IMR-90 (cell line): ENCODE measurements around the gene KCNQ1. TPM values are rescaled to one million over a fixed set of nuclear protein-coding genes. Genes with fewer than 3 reads are reported as not detected.

Source experiments
- ATAC-seq: fragments of 200-7000 bp; cut with Tn5 transposase; 2 replicates; pipeline ENCODE4 v1.9.1; 2020; ENCODE audit warnings: low read depth, mild to moderate bottlenecking, moderate library complexity
- BruUV-seq: library from RNA; stranded (reverse); fragments of 400-500 nt; replicated peaks from 2 replicates; lab custom pipeline; 2021; lab: Mats Ljungman, UMichigan
- CTCF ChIA-PET: fragments of 300-600 bp; formaldehyde crosslinking; extraction: SDS; loops from one replicate; lab custom pipeline; 2021; ENCODE audit warnings: antibody characterized with exemption; lab: Yijun Ruan, JAX
- POLR2A ChIA-PET: fragments of 300-600 bp; sonication (Branson Sonifier 250); formaldehyde crosslinking; loops from one replicate; lab custom pipeline; 2022; ENCODE audit warnings: antibody characterized with exemption; ENCODE audit not compliant: unreplicated experiment; lab: Charles Lee
- DNase-seq: peaks from one replicate; pipeline ENCODE4 v3.0.0; 2013
- H2AFZ ChIP-seq: replicated peaks from 2 replicates; pipeline ENCODE3; 2013; ENCODE audit warnings: low read length, mild to moderate bottlenecking; ENCODE audit not compliant: poor library complexity
- H2AK5ac ChIP-seq: 2 replicates; pipeline ENCODE4 v1.6.1; 2013; ENCODE audit warnings: low read depth, low read length, inconsistent platforms
- H2AK9ac ChIP-seq: replicated peaks from 2 replicates; pipeline ENCODE3; 2013; ENCODE audit warnings: mild to moderate bottlenecking, low read depth, low read length, moderate library complexity; ENCODE audit not compliant: poor library complexity
- H2BK120ac ChIP-seq: 2 replicates; pipeline ENCODE4 v1.6.1; 2013; ENCODE audit warnings: low read depth, low read length, inconsistent platforms
- H2BK15ac ChIP-seq: 3 replicates; pipeline ENCODE4 v1.6.1; 2013; ENCODE audit warnings: low read depth, low read length, inconsistent platforms
- H2BK20ac ChIP-seq: 2 replicates; pipeline ENCODE4 v1.6.1; 2013; ENCODE audit warnings: low read depth, mild to moderate bottlenecking, inconsistent platforms, low read length, moderate library complexity
- H2BK5ac ChIP-seq: 2 replicates; pipeline ENCODE4 v1.6.1; 2013; ENCODE audit warnings: mild to moderate bottlenecking, low read depth, low read length, inconsistent platforms; ENCODE audit not compliant: poor library complexity, severe bottlenecking
- H3K14ac ChIP-seq: replicated peaks from 2 replicates; pipeline ENCODE4 v1.6.1; 2013; ENCODE audit warnings: low read depth, low read length, inconsistent platforms
- H3K18ac ChIP-seq: 2 replicates; pipeline ENCODE4 v1.6.1; 2013; ENCODE audit warnings: low read depth, low read length, control low read depth
- H3K23ac ChIP-seq: 2 replicates; pipeline ENCODE4 v1.6.1; 2013; ENCODE audit warnings: low read depth, low read length, inconsistent platforms
- H3K27ac ChIP-seq: 2 replicates; pipeline ENCODE4 v1.5.1; 2013; ENCODE audit warnings: mild to moderate bottlenecking, control low read depth, low read length; ENCODE audit not compliant: insufficient read depth
- H3K27me3 ChIP-seq: 2 replicates; pipeline ENCODE4 v1.6.1; 2013; ENCODE audit warnings: low read length; ENCODE audit not compliant: control insufficient read depth, insufficient read depth
- H3K36me3 ChIP-seq: 2 replicates; pipeline ENCODE4 v1.6.1; 2013; ENCODE audit warnings: low read length, mixed read lengths; ENCODE audit not compliant: control insufficient read depth, insufficient read depth
- H3K4ac ChIP-seq: 2 replicates; pipeline ENCODE4 v1.6.1; 2013; ENCODE audit warnings: low read depth, low read length, inconsistent platforms
- H3K4me1 ChIP-seq: 2 replicates; pipeline ENCODE4 v1.6.1; 2013; ENCODE audit warnings: low read length, mixed read lengths; ENCODE audit not compliant: control insufficient read depth, insufficient read depth
- H3K4me2 ChIP-seq: 2 replicates; pipeline ENCODE4 v1.6.1; 2013; ENCODE audit warnings: low read depth, mild to moderate bottlenecking, control low read depth, low read length, moderate library complexity
- H3K4me3 ChIP-seq: 2 replicates; pipeline ENCODE4 v1.5.1; 2013; ENCODE audit warnings: low read depth, mild to moderate bottlenecking, control low read depth, low read length, moderate library complexity; ENCODE audit not compliant: insufficient read depth
- H3K56ac ChIP-seq: 2 replicates; pipeline ENCODE4 v1.6.1; 2013; ENCODE audit warnings: low read length, inconsistent platforms; ENCODE audit not compliant: insufficient read depth; ENCODE audit errors: extremely low read depth
- H3K79me1 ChIP-seq, 2 experiments: 2 replicates each; pipeline ENCODE4 v1.6.1; 2013; ENCODE audit warnings: low read length in 2 of 2, inconsistent platforms in 1 of 2, low read depth in 1 of 2
- H3K9ac ChIP-seq: 2 replicates; pipeline ENCODE4 v1.6.1; 2013; ENCODE audit warnings: low read depth, low read length, control low read depth
- H3K9me1 ChIP-seq: 2 replicates; pipeline ENCODE4 v1.6.1; 2013; ENCODE audit warnings: low read length, inconsistent platforms; ENCODE audit not compliant: insufficient read depth
- H3K9me3 ChIP-seq: 2 replicates; pipeline ENCODE4 v1.6.1; 2013; ENCODE audit warnings: low read length; ENCODE audit not compliant: control insufficient read depth, insufficient read depth
- H4K20me1 ChIP-seq: 2 replicates; pipeline ENCODE4 v1.6.1; 2013; ENCODE audit warnings: low read length, inconsistent platforms; ENCODE audit not compliant: insufficient read depth
- H4K5ac ChIP-seq: 2 replicates; pipeline ENCODE4 v1.6.1; 2013; ENCODE audit warnings: mild to moderate bottlenecking, low read depth, low read length, control low read depth
- H4K8ac ChIP-seq, 2 experiments: 2 replicates each; pipeline ENCODE4 v1.6.1; 2013; ENCODE audit warnings: low read depth in 2 of 2, low read length in 2 of 2, control low read depth in 1 of 2, inconsistent platforms in 1 of 2
- H4K91ac ChIP-seq: 2 replicates; pipeline ENCODE4 v1.6.1; 2013; ENCODE audit warnings: low read depth, low read length, inconsistent platforms; ENCODE audit not compliant: insufficient read depth
- NFE2L2 ChIP-seq: fragments of 150-350 bp; IDR thresholded peaks from 2 replicates; pipeline ENCODE4 v1.6.1; 2016; ENCODE audit warnings: low read depth, mild to moderate bottlenecking, low read length
- SMC3 ChIP-seq: fragments of 150-350 bp; IDR thresholded peaks from 2 replicates; pipeline ENCODE4 v1.6.1; 2016; ENCODE audit warnings: low read depth, mild to moderate bottlenecking, antibody characterized with exemption, low read length, moderate library complexity
- WGBS, 2 experiments: methylation state at CpG; one replicate each; pipeline versions ENCODE4 v1.1.5 to v1.1.7; 2013; ENCODE audit warnings: missing lambda C conversion rate in 2 of 2; ENCODE audit not compliant: insufficient read length in 1 of 2; ENCODE audit errors: extremely low coverage in 2 of 2; 5-methylcytosine and 5-hydroxymethylcytosine counted together
- dilution Hi-C: fragments of 300-500 bp; cut with HindIII; formaldehyde crosslinking; loops from one replicate; pipeline ENCODE4 v1.14.3; 2018; ENCODE audit warnings: low sequenced_read_pairs; ENCODE audit not compliant: unreplicated experiment
- in situ Hi-C: fragments of 300-500 bp; cut with MboI; formaldehyde crosslinking; loops from 3 replicates; pipeline ENCODE4 v1.14.3; 2019; ENCODE audit warnings: low sequenced_read_pairs, inconsistent platforms, mixed read lengths
- intact Hi-C: fragments of 100-400 bp; cut with micrococcal nuclease; formaldehyde crosslinking; loops from 2 replicates; pipeline ENCODE4 v1.10.0; 2022
- polyA plus RNA-seq, 3 experiments: library from polyadenylated mRNA; depleted of rRNA; stranded (reverse); fragments of >200 nt; gene quantifications; 2 replicates each; pipeline ENCODE4 v1.2.3, GENCODE V29; 2012; ENCODE audit warnings: low replicate concordance in 1 of 3
- total RNA-seq: library from RNA; depleted of rRNA; stranded (reverse); fragments of >200 nt; gene quantifications from 2 replicates; pipeline ENCODE4 v1.2.3, GENCODE V29; 2012
- TF ChIP-seq, protein P1 (sequence below): fragments of 150-350 bp; IDR thresholded peaks from 2 replicates; pipeline ENCODE4 v1.6.1; 2016; ENCODE audit warnings: low read depth, mild to moderate bottlenecking, low read length, moderate library complexity, borderline replicate concordance

The KCNQ1 gene
- total and polyA plus RNA-seq, 2 of the 4 experiments (the other 2 are of a cell fraction): 0.07 TPM; not detected in 1

DNA sequence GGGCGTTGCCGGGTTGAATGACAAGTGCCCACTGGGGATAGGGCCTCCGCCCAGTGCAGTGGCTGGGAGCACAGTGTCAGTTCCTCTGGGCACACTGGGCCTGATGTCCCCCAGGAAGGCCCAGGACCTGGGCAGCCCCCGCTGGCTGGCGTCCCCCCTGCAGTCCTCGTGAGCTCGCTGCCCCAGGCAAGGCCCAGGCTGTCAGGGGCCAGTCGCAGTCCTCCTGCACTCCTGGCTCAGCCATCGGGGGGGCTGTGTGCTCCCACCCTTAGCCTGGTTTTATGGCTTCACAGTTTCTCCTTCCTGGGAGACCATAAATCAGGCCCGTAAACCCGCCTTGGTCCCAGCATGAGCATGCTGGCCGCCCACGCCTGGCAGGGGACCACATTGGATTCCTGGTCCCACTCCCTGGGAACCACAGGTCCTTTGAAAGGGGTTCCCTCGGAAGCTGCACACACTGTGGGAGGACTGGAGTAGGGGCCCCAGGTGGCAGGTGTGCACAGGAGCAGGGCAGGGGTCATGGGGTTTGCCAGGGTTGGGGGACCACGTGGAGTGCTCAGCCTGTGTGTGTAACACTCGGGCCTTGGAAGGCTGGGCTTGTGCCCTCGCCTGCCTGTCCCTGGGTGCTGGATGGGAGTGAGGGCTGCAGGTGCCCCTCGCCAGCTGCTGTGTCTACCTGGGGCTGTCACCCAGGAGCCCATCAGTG is 141.4 kb downstream of the KCNQ1 start:
- in situ Hi-C loops: no loop called here
- no peaks in the 10 kb centered on the region for H3K36me3 ChIP-seq

More for the DNA sequence above, 141.4 kb downstream of the KCNQ1 start:
- BruUV-seq: no TSS peak
- WGBS, 2 experiments: 66% methylated on average over 10 of the region's 18 CpGs; no CpG with 5 or more reads in 1 of the 2 experiments
- Histone ChIP-seq H4K5ac (no peak overlapping the region), H3K9ac (no peak overlapping the region), H3K27ac (no peak overlapping the region), H2AK5ac (no peak overlapping the region), H3K4me1 (no peaks in the 10 kb centered on the region), H3K18ac (no peak overlapping the region), H2BK20ac (no peak overlapping the region), H2BK120ac (no peak overlapping the region), H4K91ac (no peak overlapping the region), H3K27me3 (peaks cover 22% of the 10 kb centered on the region; the same call in 1 of the 2 replicates), H3K56ac (no peak overlapping the region), H4K20me1 (no peaks in the 10 kb centered on the region), H3K14ac (no peak overlapping the region), H3K4me3 (no peak overlapping the region), H2AK9ac (no peak overlapping the region), H2AFZ (no peak overlapping the region), H2BK5ac (no peak overlapping the region), H3K4ac (no peak overlapping the region), H3K23ac (no peak overlapping the region), H3K9me3 (no peaks in the 10 kb centered on the region), H2BK15ac (no peak overlapping the region), H3K4me2 (no peak overlapping the region), H3K9me1 (no peaks in the 10 kb centered on the region; the same call in 1 of the 2 replicates), H4K8ac (no peak overlapping the region), H3K79me1 (no peaks in the 10 kb centered on the region)
- CTCF ChIA-PET: no interaction called here
- POLR2A ChIA-PET: no interaction called here
- intact Hi-C loops (no loop called here), dilution Hi-C loops (no loop called here)
- DNase-seq (no peak), ATAC-seq (no peak)
- TF ChIP-seq NFE2L2 (no peak), SMC3 (no peak)
- TF ChIP-seq, protein P1, sequence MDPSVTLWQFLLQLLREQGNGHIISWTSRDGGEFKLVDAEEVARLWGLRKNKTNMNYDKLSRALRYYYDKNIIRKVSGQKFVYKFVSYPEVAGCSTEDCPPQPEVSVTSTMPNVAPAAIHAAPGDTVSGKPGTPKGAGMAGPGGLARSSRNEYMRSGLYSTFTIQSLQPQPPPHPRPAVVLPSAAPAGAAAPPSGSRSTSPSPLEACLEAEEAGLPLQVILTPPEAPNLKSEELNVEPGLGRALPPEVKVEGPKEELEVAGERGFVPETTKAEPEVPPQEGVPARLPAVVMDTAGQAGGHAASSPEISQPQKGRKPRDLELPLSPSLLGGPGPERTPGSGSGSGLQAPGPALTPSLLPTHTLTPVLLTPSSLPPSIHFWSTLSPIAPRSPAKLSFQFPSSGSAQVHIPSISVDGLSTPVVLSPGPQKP: no peak
